ENCODE measurements around the gene PXMP4.

PXMP4 gene

GRCh38 chr20:33667676-33668465 is 52.2 kb downstream of the PXMP4 start:
- peak; percentile 68 for DNase-seq

- DNase-seq, result peak; percentile 60
Observed at GRCh38 chr20:33667245-33667675, 52.9 kb downstream of the PXMP4 start.

- peak; percentile 92 for DNase-seq
Observed at GRCh38 chr20:33666293-33667244, 53.5 kb downstream of the PXMP4 start, which contains the start of gene ACTL10. Gene ACTL10, plus strand, starts transcription at chr20:33666943. Its CDS starts 555 bp downstream, at chr20:33667498.

- DNase-seq, result no peak
Observed at GRCh38 chr20:33664762-33665144, 55.4 kb downstream of the PXMP4 start.

- peak; percentile 62 for DNase-seq
Observed at GRCh38 chr20:33664085-33664761, 55.9 kb downstream of the PXMP4 start.

DNA sequence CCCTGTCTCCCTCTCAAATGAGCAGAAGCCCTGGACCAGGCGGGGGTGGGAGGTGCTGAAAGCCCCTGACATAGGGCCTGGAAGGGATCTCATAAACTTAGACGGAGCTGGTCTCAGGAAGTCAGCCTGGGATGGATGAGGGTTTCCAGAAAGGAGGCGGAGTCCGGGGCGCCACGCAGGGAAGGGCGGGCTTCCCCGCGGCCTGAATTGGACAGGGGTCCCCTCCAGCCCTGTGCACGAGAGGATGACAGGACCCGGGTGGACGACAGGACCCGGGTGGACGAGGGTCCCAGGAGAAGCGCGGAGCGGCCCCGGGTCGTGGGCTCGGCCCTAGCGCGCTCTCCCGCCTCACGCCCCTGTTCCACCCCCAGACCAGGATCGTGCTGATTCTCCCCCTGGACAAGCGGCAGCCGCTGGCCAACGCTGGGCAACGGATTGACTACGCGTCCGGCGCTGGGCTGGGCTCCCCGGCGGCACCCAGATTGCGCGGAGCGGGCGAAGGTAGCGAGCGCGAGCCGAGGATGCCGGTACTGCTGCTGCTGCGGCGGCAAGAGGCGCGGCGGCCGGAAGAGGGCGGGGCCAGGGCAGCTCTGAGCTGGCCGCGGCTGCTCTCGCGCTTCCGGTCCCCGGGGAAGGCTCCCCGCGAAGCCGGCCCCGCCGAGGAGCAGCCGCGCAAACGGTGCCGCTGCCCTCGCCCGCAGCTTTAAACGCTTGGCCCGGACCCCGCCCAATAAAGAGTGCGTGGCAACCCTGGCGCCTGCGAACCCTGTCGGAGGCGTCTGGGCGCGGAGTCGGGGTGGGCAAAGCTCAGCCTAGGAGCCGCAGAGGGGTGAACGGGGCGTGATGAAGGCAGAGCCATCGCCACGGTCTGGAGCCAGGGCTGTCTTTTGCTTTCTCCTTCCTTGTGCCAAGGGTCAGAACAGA is 56.7 kb downstream of the PXMP4 start:
- peak; percentile 93 for DNase-seq

GRCh38 chr20:33662172-33662571 is 57.9 kb downstream of the PXMP4 start, which contains the start of gene C20orf144:
Gene C20orf144, plus strand, starts transcription at chr20:33662327. Its CDS starts 19 bp downstream, at chr20:33662346.
- no peak for DNase-seq

DNA sequence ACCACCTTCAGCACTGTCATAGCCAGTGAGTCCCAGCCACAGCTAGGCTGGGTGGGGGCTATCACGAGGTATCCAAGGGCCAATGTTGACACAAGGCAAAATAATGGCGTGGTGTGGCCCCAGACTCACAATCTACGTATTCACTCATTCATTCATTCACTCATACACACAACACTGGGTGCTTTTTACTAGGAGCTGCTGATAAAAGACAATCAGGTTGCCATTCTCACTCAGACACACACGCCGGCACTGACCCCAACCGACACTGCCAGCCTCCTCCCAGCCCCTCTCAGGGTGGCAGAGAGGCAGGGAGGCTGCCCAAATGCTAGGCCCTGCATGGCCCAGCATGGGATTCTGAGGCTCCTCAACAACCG is 59.4 kb downstream of the PXMP4 start:
- DNase-seq, result no peak

GRCh38 chr20:33660035-33660684 is 60.0 kb downstream of the PXMP4 start:
- DNase-seq, result no peak

DNA sequence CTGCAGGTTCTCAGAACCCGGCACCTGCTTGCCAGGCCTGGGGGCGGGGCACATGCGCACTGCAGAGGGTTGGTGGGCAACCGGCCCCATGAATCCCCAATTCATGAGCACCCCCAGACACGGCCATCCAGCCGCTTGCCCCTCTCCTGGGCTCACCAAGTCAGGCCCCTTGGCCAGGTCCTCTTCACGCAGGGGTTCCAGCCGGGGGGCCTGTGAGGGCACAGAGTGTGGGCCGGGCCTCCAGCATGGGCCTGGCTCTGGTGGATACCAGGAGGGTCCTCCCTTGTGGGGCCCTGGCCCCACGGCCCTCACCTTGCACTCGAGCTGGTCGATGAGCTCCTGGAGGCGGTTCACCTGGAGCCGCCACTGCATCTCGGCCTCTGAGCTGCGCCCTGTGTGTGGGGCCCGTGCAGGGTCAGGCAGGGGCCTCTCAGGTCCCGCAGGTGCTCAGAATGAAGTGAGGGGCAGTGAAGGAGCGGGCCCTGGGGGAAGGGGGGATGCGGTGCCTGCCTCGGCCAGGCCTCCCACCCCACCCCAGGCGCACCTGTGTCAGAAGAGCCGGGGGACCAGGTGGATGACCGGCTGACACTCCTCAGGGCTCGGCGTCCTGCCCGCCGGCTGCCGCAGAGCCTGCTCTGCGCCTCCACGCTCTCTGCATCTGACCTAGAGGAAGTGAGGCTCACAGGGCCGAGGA is 60.6 kb downstream of the PXMP4 start:
- DNase-seq, result no peak

DNA sequence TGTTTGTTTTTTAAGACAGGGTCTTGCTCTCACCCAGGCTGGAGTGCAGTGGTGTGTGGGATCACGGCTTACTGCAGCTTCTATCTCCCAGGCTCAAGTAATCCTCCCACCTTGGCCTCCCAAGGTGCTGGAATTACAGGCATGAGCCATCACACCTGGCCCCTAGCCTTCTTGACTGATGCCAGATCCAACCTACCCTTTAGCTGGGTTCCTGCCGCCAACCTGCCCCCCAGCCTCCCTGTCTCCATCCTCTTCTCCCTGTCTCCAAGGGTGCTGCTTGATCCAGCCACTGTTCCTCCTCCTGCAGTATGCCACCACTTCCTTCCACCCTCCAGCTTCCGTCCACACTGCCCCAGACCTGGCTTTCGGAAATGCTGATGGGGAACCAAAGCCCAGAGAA is 61.2 kb downstream of the PXMP4 start:
- no peak for DNase-seq

DNA sequence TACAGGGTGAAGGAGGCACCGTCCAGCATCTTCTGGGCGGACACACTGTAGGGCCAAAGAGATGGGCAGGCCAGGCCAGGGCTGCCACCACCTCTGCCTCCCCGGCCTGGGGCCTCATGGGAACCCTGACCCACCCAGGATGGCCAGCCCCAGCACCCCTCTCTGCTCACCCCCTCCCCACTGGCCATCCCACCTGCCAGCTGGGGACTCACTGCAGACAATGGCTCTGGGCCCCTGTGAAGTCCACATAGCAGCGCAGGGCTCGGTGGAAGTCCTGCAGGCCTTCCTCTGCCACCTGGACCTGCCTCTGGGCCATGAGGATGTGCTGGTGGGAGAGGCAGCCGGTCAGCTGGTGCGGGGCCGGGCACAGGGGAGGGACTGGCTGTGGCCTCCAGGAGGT is 61.6 kb downstream of the PXMP4 start:
- no peak for DNase-seq

GRCh38 chr20:33657704-33658095 is 62.4 kb downstream of the PXMP4 start:
- no peak for DNase-seq

DNA sequence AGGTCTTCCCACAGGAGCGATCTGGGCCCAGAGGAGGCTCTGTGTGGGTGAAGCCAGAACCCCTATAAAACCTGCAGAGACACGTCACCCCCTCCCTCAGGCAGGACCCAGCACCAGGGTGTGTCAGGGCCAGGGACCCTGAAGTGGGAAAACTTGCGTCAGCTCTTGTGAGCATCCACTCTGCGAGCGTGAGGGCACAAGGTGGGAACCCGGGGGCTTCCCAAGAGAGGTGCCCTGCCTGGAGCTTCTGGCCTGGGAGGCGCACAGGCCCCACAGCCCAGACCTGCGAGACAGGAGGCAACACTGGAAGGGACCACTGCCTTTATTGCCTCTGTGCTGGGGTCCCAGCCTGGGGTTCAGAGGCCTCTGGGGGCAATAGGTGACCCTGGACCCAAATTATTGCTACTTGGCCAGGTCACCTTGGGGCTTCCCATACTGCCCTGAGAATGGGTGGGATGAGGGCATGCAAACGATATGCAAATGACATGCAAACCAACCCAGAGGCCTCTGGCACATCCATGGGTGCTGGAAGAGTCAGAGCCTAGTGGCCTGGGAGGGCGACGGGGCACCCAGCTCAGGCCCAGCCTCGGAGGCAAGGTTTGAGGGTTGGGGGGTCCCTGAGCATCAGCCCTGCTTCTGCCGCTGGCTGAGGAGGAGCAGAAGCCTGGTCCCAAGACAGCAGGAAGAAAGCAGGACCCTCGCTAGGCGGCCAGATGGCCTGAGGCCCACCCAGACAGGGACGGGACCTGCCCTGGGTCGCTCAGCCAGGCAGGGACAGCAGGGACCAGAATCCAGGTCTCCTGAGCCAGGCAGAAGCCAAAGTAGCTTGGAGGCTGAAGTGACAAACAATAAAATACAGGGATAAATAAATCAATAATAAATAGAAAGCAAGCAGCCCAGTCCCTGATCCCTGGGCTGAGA is 63.1 kb downstream of the PXMP4 start:
- DNase-seq, result no peak

GRCh38 chr20:33656010-33656782 is 63.9 kb downstream of the PXMP4 start:
- DNase-seq, result no peak

- DNase-seq, result no peak
Observed at GRCh38 chr20:33655164-33655563, 64.9 kb downstream of the PXMP4 start.

DNA sequence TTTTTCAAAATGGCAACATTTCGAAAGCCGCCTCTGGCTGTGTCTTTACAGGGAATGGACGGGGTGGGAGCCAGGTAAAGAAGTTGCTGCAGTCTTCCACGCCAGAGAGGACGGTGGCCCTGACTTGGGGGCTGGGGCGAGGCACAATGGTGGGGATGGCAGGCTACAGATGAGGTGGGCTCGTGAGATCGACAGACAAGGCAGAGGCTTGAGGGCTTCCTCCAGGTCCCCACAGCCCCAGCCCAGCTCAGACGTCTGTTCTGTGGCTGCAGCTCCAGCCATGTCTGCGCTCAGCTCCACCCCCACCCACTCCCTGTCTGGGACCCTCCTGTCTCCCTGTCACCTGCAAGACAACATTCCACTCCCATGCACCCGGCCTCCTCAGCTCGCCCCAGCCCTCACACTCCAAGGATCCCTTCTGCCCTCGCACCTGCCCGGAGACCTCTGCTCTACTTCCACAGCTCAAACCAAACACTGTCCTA is 65.4 kb downstream of the PXMP4 start:
- no peak for DNase-seq

- peak; percentile 100 for DNase-seq
Observed at GRCh38 chr20:33653900-33654596, 66.1 kb downstream of the PXMP4 start.
